Left colon (tissue), 2 donors: Measurements from ENCODE around the gene PSKH1. TPM values are rescaled to one million over a fixed set of nuclear protein-coding genes. Genes with fewer than 3 reads are reported as not detected.
A peak's percentile ranks its signal among the peaks of the same experiment; 100 is the strongest.
"Not testable (repeated sequence)": the region's sequence is repeated elsewhere in the genome, so short reads cannot be mapped to it uniquely, and the experiment has no call there.

Source experiments
- ATAC-seq: fragments of 200-7000 bp; cut with Tn5 transposase; one replicate; pipeline ENCODE4 v1.9.1; 2020; ENCODE audit warnings: mild to moderate bottlenecking, moderate library complexity
- DNase-seq, 2 donors: peaks; one replicate each; pipeline ENCODE4 v3.0.0-alpha.2; 2020
- intact Hi-C, 2 donors: fragments of 100-400 bp; cut with DNase I in 1 of 2; cut with micrococcal nuclease in 1 of 2; formaldehyde crosslinking; loops; one replicate each; pipeline versions ENCODE4 v1.11.2 to v1.14.0; 2022; cut with DNase I, micrococcal nuclease
- total RNA-seq, 2 donors: library from RNA; stranded (reverse); fragmentation: NEBNext Ultra II Directional; extraction: Animal tissue kit (Norgen Biotek cat#: 25700); gene quantifications; one replicate each; pipeline ENCODE4 v1.2.1, GENCODE V29; 2021
- donor health status: DM: no; HTN: no; CAD: no.
- donor health status: DM: yes; HTN: yes; CAD: no.

PSKH1 gene
- total RNA-seq, 2 donors from 2014 or later, result 31.7 to 36.6 TPM

GRCh38 chr16:67931712-67932461 is 38.8 kb downstream of the PSKH1 start, which contains the start of gene CTRL:
CTRL (minus strand) TSS chr16:67931862; CDS start chr16:67931852, 10 bp downstream.
- ATAC-seq (no peak), DNase-seq (no peak)
- intact Hi-C loops, result no loop called here

- no peak for ATAC-seq
- intact Hi-C loops, result no loop called here
- DNase-seq, result no peak
Measured at GRCh38 chr16:67932462-67932840, 39.4 kb downstream of the PSKH1 start.

GRCh38 chr16:67933805-67934204 is 40.8 kb downstream of the PSKH1 start:
- ATAC-seq, result no peak

GRCh38 chr16:67934306-67935100 is 41.4 kb downstream of the PSKH1 start:
- ATAC-seq (no peak), DNase-seq (no peak)
- intact Hi-C loops, result no loop called here

More at GRCh38 chr16:67933805-67934204, 40.8 kb downstream of the PSKH1 start:
- intact Hi-C loops, result no loop called here
- no peak for DNase-seq

GRCh38 chr16:67935101-67935401 is 42.0 kb downstream of the PSKH1 start:
- no peak for ATAC-seq
- intact Hi-C loops, result no loop called here

GRCh38 chr16:67935402-67936123 is 42.5 kb downstream of the PSKH1 start:
- DNase-seq (peak; percentile 97 to 98), ATAC-seq (peak; percentile 88)
- intact Hi-C loops, result no loop called here

More at GRCh38 chr16:67935101-67935401, 42.0 kb downstream of the PSKH1 start:
- no peak for DNase-seq

- peak in 1 of 2 donors; percentile 80 for DNase-seq
- peak; percentile 62 for ATAC-seq
- intact Hi-C loops, result no loop called here
Measured at GRCh38 chr16:67936124-67936879, 43.2 kb downstream of the PSKH1 start, which contains the start of gene PSMB10. PSMB10 (minus strand) TSS chr16:67936850; CDS start chr16:67936749, 101 bp downstream.

- DNase-seq, result peak in 1 of 2 donors; percentile 83
- intact Hi-C loops, result no loop called here
Measured at GRCh38 chr16:67936880-67937605, 44.0 kb downstream of the PSKH1 start.

GRCh38 chr16:67937713-67938112 is 44.7 kb downstream of the PSKH1 start:
- intact Hi-C loops, DNase-seq, ATAC-seq: not testable (repeated sequence)

More at GRCh38 chr16:67936880-67937605, 44.0 kb downstream of the PSKH1 start:
- peak; percentile 2 for ATAC-seq

GRCh38 chr16:67939507-67940445 is 46.7 kb downstream of the PSKH1 start:
- ATAC-seq, result no peak
- peak; percentile 56 to 82 for DNase-seq
- intact Hi-C loops, result no loop called here

GRCh38 chr16:67940446-67941089 is 47.5 kb downstream of the PSKH1 start:
- DNase-seq (no peak), ATAC-seq (no peak)
- intact Hi-C loops, result no loop called here

- DNase-seq (no peak), ATAC-seq (no peak)
- intact Hi-C loops, result no loop called here
Measured at GRCh38 chr16:67941469-67942199, 48.6 kb downstream of the PSKH1 start.

- intact Hi-C loops, result no loop called here
- peak; percentile 60 for ATAC-seq
- peak in 1 of 2 donors; percentile 38 for DNase-seq
Measured at GRCh38 chr16:67942200-67942509, 49.1 kb downstream of the PSKH1 start.

- ATAC-seq (peak; percentile 4), DNase-seq (no peak)
- intact Hi-C loops, result no loop called here
Measured at GRCh38 chr16:67942510-67943255, 49.6 kb downstream of the PSKH1 start.

GRCh38 chr16:67943256-67943618 is 50.2 kb downstream of the PSKH1 start:
- ATAC-seq (no peak), DNase-seq (no peak)
- intact Hi-C loops, result no loop called here
